HG03139 (cell line): Measurements from ENCODE around the gene PTGFRN.

Experiments used
- ATAC-seq: cut with Tn5 transposase; IDR thresholded peaks from one replicate; pipeline ENCODE4 v1.9.1; 2021; ENCODE audit not compliant: unreplicated experiment

The PTGFRN gene

GRCh38 chr1:116887212-116887611, 22.5 kb upstream of the PTGFRN start:
- ATAC-seq, result no peak

DNA sequence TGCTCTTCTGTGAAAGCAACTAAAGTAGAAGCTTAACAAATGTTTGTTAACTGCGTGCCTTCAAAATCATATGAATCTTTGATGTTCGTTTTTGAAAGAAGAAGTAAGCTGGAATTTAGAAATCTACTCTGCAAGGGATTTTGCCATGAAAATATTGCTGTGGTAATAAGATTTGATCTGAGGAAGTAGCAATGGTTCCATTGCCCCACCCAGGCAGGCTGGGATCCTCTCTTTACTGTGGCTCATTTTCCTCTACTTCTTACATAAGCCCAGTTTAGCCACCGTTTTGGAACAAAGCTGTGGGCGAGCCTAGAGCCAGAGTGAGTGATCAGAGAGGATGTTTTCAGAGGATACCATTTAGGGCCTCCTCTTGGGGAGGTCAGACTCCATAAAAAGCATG, 20.3 kb upstream of the PTGFRN start:
- no peak for ATAC-seq

- no peak for ATAC-seq
Observed at GRCh38 chr1:116891396-116892079, 18.2 kb upstream of the PTGFRN start.

DNA sequence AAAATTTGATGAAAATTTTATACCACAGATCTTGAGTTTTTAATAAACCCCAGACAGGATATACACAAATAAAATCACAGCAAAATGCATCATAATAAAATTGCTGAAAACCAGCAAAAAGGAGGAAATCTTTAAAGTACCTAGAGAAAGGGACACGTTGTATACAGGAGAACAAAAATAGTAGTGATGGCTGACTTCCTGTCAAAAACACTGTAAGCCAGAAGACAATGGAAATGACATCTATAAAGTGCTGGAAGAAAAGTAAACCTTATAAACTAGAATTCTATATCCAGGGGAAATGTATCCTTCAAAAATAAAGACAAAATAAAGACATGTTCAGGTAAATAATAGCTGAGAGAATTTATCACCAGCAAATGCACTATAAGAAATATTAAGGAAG, 14.6 kb upstream of the PTGFRN start:
- ATAC-seq, result no peak

DNA sequence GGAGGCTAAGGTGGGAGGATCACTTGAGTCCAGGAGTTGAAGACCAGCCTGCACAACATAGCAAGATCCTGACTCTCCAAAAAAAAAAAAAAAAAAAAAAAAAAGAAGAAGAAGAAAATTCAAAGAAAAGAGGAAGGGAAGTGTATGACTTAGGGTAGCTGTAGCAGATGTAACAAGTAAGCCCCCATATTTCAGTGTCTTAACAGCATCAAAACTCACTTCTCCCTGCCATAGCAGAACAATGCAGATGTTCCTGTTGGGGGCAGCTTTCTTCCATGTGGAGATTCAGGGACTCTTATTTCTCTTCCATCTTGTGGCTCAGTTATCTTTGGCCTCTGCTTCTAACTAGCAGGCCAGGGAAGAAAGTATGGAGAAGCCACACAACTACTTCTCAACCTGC, 10.2 kb upstream of the PTGFRN start:
- ATAC-seq, result no peak

DNA sequence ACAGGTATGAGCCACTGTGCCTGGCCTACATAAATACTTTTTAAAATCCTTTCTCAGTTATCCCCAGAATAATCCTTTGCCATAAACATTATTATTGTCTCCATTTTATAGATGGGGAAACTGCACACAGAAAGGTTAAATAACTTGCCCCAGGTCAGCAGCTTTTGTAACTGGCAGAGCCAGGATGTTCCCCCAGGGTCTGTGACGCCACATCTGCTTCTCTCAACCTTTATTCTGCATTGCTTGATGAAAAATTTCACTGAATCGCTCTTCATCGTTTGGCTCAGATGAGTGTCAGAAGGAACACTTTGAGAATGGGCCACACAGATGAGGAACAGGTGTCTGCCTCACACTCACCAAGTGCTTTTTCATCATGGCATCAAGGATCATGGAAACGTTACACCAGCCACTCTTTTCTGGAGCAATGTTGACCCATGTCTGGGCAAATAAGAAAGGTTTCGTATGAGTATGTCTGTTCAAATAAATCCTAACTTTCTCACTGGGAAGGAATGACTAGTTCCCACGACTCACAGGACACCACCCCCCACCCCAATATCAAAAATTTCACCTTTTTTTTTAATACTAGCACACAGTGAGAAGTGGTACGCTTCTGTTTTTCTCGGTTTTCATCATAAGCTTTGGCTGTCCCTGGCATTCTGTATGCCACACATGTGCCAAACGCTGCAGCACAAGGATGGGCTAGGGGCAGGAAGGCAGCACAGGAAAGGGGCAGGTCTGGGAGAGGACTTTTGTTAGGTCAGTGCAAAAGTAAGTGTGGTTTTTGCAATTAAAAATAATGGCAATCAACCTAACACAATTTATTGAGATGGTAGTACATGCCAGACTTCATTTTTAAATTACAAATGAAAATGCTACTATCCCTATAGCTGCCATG, 9.0 kb upstream of the PTGFRN start:
- no peak for ATAC-seq

GRCh38 chr1:116902027-116902426, 7.7 kb upstream of the PTGFRN start:
- no peak for ATAC-seq

DNA sequence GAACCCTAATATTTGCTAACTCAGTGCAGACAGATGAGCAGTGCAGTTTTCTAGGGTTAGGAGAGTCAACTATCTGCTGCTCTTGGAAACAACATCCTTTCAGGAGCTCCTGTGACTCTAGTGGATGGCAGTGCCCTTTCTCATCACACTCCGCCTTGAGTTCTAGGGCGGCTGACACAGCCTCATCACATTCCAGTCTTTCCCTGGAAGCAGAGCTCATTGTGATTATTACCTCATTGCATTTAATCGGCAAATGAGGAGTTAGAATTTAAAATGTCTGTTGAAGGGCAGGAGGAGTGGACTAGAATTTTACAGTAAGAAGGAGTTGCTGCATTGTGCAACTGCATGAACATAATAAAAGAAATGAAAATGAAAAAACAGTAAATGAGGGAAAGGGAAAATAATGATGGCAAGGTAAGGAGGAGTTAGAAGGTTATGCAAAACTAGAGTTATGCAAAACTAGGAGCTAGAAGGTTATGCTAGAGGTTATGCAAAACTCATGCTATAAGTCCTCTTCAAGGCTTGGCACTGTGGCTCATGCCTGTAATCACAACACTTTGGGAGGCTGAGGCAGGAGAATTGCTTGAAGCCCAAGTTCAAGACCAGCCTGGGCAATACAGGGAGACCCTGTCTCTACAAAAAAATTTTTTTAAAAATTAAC, 6.9 kb upstream of the PTGFRN start:
- no peak for ATAC-seq

GRCh38 chr1:116904791-116905320, 4.9 kb upstream of the PTGFRN start:
- ATAC-seq, result no peak

DNA sequence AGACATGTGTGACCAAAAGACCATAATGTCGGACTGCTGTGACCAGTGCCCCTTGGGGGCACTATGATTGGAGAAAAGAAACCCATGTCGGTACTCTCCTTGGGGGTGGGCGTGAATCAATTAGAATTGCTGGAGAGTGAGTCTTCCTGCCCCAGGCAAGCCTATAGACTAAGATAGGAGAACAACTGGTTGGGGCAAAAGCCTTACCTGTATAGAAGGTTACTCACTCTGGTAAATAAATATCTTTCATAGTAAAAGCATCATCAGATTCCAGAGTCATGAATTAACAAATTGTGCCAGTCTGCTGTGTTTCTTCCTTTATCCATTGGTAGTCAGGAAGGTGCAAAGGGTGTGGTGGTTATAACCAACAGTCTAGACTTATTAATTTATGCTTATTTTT, 2.9 kb upstream of the PTGFRN start:
- ATAC-seq, result no peak

DNA sequence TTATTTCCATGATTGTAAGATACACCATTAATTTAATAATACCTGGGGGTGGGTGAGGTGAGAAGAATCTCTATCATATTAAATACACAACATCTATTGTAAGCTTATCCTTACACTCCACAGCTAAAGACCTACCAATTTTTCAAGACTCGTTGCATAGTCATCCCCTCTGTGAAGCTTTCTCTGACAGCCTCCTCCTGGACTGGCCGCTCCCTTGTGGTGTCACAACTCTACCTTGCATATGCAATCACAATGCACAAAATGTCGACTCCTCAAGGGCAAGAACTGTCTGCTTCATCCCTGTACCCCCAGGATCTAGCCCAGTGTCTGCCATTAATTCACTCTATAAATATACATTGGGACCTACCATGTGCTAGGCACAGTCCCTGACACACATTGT, 2.4 kb upstream of the PTGFRN start:
- no peak for ATAC-seq

DNA sequence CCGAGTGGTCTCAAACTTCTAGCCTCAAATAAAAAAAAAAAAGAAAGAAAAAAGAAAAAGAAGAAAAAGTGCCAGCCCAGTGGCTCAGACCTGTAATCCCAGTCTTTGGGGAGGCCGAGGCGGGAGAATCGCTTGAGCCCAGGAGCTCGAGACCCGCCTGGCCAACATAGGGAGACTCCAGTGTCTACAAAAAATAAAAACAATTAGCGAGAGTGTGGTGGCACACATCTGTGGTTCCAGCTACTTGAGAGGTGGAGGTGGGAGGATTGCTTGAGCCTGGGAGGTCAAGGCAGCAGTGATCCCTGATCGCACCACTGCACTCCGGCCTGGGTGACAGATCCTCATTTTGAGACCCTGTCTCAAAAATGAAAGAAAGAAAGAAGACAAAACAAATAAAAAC, 1.4 kb upstream of the PTGFRN start:
- no peak for ATAC-seq

- ATAC-seq, result no peak
Observed at GRCh38 chr1:116908820-116909511, 750 bp upstream of the PTGFRN start.

GRCh38 chr1:116910379-116911187, 867 bp downstream of the PTGFRN start:
- ATAC-seq, result no peak

DNA sequence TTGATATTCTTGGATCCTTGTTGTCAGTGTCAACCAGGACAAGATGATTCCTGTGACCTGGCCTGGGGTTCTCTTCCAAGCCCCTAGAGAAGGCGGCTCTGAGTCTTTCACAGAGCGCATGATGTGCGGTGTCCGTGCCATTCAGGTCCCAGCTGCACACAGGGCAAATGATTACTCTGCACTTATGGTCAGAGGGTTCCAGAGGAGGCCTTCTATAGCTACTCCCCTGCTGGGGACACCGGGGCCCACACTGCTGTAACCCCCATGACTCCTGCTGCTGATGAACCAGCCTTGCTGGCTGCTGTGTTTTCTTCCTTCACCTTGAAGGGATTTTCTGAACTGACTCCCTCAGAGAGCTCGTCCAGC, 1.5 kb downstream of the PTGFRN start:
- no peak for ATAC-seq

DNA sequence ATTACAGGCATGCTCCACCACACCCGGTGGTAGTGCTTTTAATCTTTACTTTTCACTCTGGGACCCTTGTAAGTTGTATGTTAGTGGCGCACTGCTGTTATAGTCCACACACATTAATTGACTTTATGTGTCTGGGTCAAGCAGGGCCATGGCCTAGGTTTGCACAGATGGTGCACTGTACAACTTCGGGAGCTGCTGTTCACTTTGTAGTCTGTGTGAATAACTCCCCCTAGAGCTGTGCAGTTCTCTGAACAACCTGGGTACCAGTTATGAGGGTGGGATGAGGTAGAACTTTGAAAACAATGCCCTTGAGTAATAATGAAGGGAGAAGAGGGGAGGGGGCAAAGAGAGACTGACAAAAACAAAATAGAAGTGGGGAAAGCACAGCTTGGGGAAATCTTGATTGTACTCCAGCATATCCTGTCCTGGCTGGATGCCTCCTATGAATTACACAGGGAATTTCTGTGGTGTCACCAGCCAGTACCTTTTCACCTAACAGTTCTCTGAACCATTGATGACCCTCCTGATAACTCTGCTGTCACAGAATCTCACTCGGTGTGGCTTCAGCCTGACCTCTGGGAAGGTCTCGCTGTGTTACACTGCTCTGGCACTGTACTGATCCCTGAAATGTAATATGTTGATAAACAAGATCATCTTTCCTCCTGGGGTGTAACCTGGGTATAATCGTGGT, 2.2 kb downstream of the PTGFRN start:
- no peak for ATAC-seq

DNA sequence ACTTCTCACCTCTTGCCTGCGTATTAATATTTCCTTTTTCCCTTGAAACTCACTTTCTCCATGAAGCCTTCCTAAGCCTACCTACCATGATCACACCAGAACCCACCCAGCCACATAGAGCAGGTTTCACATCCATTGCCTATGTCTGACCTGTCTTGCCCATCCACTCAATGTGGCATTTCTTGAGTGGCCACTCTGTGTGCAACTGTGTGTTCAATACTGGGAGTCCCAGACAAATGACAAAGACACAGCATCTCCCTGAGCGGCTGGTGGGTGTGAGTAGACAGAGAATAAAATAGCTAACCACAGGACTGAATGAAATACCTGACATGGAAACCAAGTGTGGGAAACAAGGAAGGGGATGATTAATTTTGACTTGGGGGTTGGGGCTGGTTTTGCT, 3.1 kb downstream of the PTGFRN start:
- ATAC-seq, result no peak

GRCh38 chr1:116913941-116914340, 4.2 kb downstream of the PTGFRN start:
- no peak for ATAC-seq

DNA sequence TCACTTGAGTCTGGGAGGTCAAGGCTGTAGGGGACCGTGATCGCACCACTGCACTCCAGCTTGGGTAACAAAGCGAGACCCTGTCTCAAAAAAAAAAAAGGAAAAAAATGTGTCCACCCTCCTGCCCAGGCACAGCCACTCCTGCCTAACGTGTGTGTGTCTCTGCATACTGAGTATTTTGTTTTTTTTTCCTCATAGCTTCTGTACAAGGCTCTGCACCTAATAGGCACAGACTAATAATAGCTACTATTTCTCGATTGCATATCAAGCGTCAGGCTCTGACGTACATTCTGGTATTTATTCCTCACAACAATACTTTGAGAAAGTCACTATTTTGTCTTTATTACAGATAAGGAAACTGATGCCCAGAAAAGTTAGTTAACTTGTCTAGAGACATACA, 5.0 kb downstream of the PTGFRN start:
- no peak for ATAC-seq
